H1 (cell line): ENCODE results near the gene UVSSA.

ENCODE experiments used
- CTCF ChIP-seq, 3 experiments: IDR thresholded peaks; 1 replicate in 2 of 3; 2 replicates in 1 of 3; pipeline versions ENCODE4 v1.5.1 to v1.6.1; 2011; ENCODE audit warnings: low read length in 3 of 3, mild to moderate bottlenecking in 3 of 3, inconsistent platforms in 2 of 3, low read depth in 1 of 3, moderate library complexity in 1 of 3; ENCODE audit not compliant: insufficient read depth in 1 of 3; ENCODE audit errors: control extremely low read depth in 1 of 3
- PHF8 ChIP-seq: fragments of 200-600 bp; sonication (generic); conservative IDR thresholded peaks from 2 replicates; pipeline ENCODE4 v1.7.1; 2012; ENCODE audit warnings: low read depth, mild to moderate bottlenecking, inconsistent platforms, low read length, moderate library complexity
- POLR2A ChIP-seq, 2 experiments: IDR thresholded peaks; 1 replicate in 1 of 2; 2 replicates in 1 of 2; pipeline ENCODE4 v1.6.1; 2011; ENCODE audit warnings: low read depth in 2 of 2, low read length in 2 of 2, mild to moderate bottlenecking in 2 of 2; ENCODE audit errors: control extremely low read depth in 1 of 2
- TAF7 ChIP-seq: optimal IDR thresholded peaks from 2 replicates; pipeline ENCODE3; 2011; ENCODE audit warnings: low read depth, mild to moderate bottlenecking, inconsistent platforms, low read length, moderate library complexity, borderline replicate concordance

GRCh38 chr4:1300466-1301455 lies 46.2 kb upstream of the UVSSA start:
- TF ChIP-seq POLR2A (IDR thresholded peaks at IDR 0.05; ENCODE audit: control extremely low read depth in 1 of 2, low read depth in 2 of 2, low read length in 2 of 2) (no peak), PHF8 (no peak), CTCF (IDR thresholded peaks at IDR 0.05; ENCODE audit: control extremely low read depth in 1 of 3, insufficient read depth in 1 of 3, low read depth in 1 of 3, low read length in 3 of 3) (no peak), TAF7 (no peak)
